ENCODE measurements around the gene BBS2. TPM values are rescaled to one million over a fixed set of nuclear protein-coding genes. Genes with fewer than 3 reads are reported as not detected.

BBS2 gene
- total and polyA plus RNA-seq, 2 of the 13 experiments (the other 11 are each of a cell fraction or from before 2014, with no cell fraction given) = 59.7 to 68.3 TPM

GRCh38 chr16:56520251-56520577 lies 390 bp upstream of the BBS2 start:
- ATAC-seq = peak; percentile 52
- in situ Hi-C loops (cut with HindIII; ENCODE audit: extremely low pct_ligation_motif_present, low pct_unique_long_range_greater_than_20kb) = no loop called here
- Histone ChIP-seq H3K27ac (ENCODE audit: extremely low read length, insufficient read depth, low read length) (peak overlapping the region; percentile 42), H4K20me1 (ENCODE audit: insufficient read depth, low read length) (no peaks in the 10 kb centered on the region), H3K27me3 (ENCODE audit: control insufficient read depth in 1 of 2, insufficient read depth in 2 of 2, low read length in 2 of 2) (no peaks in the 10 kb centered on the region; a peak in 2 of 5 replicates), H3K4me2 (ENCODE audit: low read depth, low read length) (peak overlapping the region; percentile 90), H3K4me3 (replicated peaks in 1 of 3; ENCODE audit: insufficient read depth in 1 of 3, low read depth in 2 of 3, low read length in 3 of 3) (peak overlapping the region; percentile 71 to 95 (median 87)), H3K4me1 (ENCODE audit: insufficient read depth, low read length) (peaks cover 32% of the 10 kb centered on the region), H3K9ac (ENCODE audit: insufficient read depth, low read depth, low read length) (peak overlapping the region; percentile 70), H2AFZ (ENCODE audit: low read length) (peak overlapping the region; percentile 74), H3K9me3 (ENCODE audit: low read length) (no peaks in the 10 kb centered on the region), H3K79me2 (ENCODE audit: insufficient read depth, low read length) (no peaks in the 10 kb centered on the region), H3K36me3 (replicated peaks in 1 of 2; ENCODE audit: control insufficient read depth in 1 of 2, insufficient read depth in 2 of 2, low read length in 2 of 2) (no peaks in the 10 kb centered on the region)
- intact Hi-C loops (cut with micrococcal nuclease; ENCODE audit: unreplicated experiment) = no loop called here
- BruUV-seq (replicated peaks) = no TSS peak
- WGBS (ENCODE audit: low lambda C conversion rate) = 4% methylated on average over 4 of the region's 4 CpGs
- no peak for FAIRE-seq
- ChIA-PET POLR2A (interaction anchor here (1.1 kb wide), 1 partner anchor 41 kb away, joined by 3 read pairs; no protein-coding TSS in a partner anchor), CTCF (ENCODE audit: low intra/inter-chr PET ratio, low total read pairs) (no interaction called here)
- no peak for DNase-seq (ENCODE audit: low spot score)
- no peak for TF ChIP-seq MEIS2 (CRISPR knock-in tag; IDR thresholded peaks at IDR 0.05)
- no peak for TF ChIP-seq HOXA5 (CRISPR knock-in tag; IDR thresholded peaks at IDR 0.05)
- no peak for TF ChIP-seq ZNF18 (CRISPR knock-in tag; IDR thresholded peaks at IDR 0.05; ENCODE audit: insufficient replicate concordance)
- TF ChIP-seq XBP1 (CRISPR knock-in tag; IDR thresholded peaks at IDR 0.05) = no peak
- TF ChIP-seq BRCA1 (CRISPR knock-in tag; IDR thresholded peaks at IDR 0.05) = 0 out of 2 replicates have a peak, but pooled peaks have one; percentile 9
- peak; percentile 93; the same call in 1 of the 2 replicates for TF ChIP-seq MTF2 (CRISPR knock-in tag; IDR thresholded peaks at IDR 0.05; ENCODE audit: borderline replicate concordance)
- 0 out of 2 replicates have a peak, but pooled peaks have one; percentile 5 for TF ChIP-seq FOXC1 (CRISPR knock-in tag; IDR thresholded peaks at IDR 0.05; ENCODE audit: borderline replicate concordance)
- TF ChIP-seq DRAP1 (CRISPR knock-in tag; IDR thresholded peaks at IDR 0.05) = 0 out of 2 replicates have a peak, but pooled peaks have one; percentile 1
- no peak for TF ChIP-seq MBD4 (IDR thresholded peaks at IDR 0.05; ENCODE audit: borderline replicate concordance, low read length)
- no peak for TF ChIP-seq ZNF383 (CRISPR knock-in tag; IDR thresholded peaks at IDR 0.05; ENCODE audit: borderline replicate concordance)
- TF ChIP-seq POGZ (CRISPR knock-in tag; IDR thresholded peaks at IDR 0.05) = no peak
- no peak; the same call in 1 of the 2 replicates for TF ChIP-seq NKX3-1 (CRISPR knock-in tag; IDR thresholded peaks at IDR 0.05)
- TF ChIP-seq ZNF501 (CRISPR knock-in tag; IDR thresholded peaks at IDR 0.05) = no peak
- no peak for TF ChIP-seq FOXK1 (CRISPR knock-in tag; IDR thresholded peaks at IDR 0.05; ENCODE audit: borderline replicate concordance, low read depth)
- TF ChIP-seq ZBTB8A (CRISPR knock-in tag; IDR thresholded peaks at IDR 0.05; ENCODE audit: borderline replicate concordance, low read depth) = no peak
- TF ChIP-seq NCOA1 (CRISPR knock-in tag; IDR thresholded peaks at IDR 0.05) = peak; percentile 63; the same call in 1 of the 2 replicates
- TF ChIP-seq ZNF569 (CRISPR knock-in tag; IDR thresholded peaks at IDR 0.05; ENCODE audit: borderline replicate concordance) = 0 out of 2 replicates have a peak, but pooled peaks have one; percentile 11
- TF ChIP-seq ZFP37 (CRISPR knock-in tag; IDR thresholded peaks at IDR 0.05; ENCODE audit: borderline replicate concordance) = no peak
- TF ChIP-seq ZNF691 (CRISPR knock-in tag; IDR thresholded peaks at IDR 0.05; ENCODE audit: borderline replicate concordance, low read depth) = 0 out of 2 replicates have a peak, but pooled peaks have one; percentile 17
- no peak for TF ChIP-seq RXRB (CRISPR knock-in tag; IDR thresholded peaks at IDR 0.05; ENCODE audit: borderline replicate concordance)
- TF ChIP-seq ZNF432 (CRISPR knock-in tag; IDR thresholded peaks at IDR 0.05; ENCODE audit: borderline replicate concordance) = no peak
- no peak for TF ChIP-seq ZKSCAN8 (CRISPR knock-in tag; IDR thresholded peaks at IDR 0.05; ENCODE audit: borderline replicate concordance)
- no peak for TF ChIP-seq ELF3 (CRISPR knock-in tag; IDR thresholded peaks at IDR 0.05)
- no peak for TF ChIP-seq CREB1 (IDR thresholded peaks at IDR 0.05)
- no peak for TF ChIP-seq CREB1 (CRISPR knock-in tag; IDR thresholded peaks at IDR 0.05)
- TF ChIP-seq ZNF891 (CRISPR knock-in tag; IDR thresholded peaks at IDR 0.05) = no peak

Measured in HepG2 (cell line).